NCI-H187 (cell line): ENCODE results near the gene VANGL2.

ENCODE experiments used
- DNase-seq, 2 experiments: peaks; one replicate each; lab custom pipeline; 2025; lab: John Stamatoyannopoulos, UW

The VANGL2 gene

GRCh38 chr1:160405331-160405877 is 5.0 kb downstream of the VANGL2 start:
- DNase-seq = no peak

- DNase-seq = no peak
These were observed 6.0 kb downstream of the VANGL2 start for GRCh38 chr1:160406131-160406968.

- DNase-seq = no peak
These were observed 7.8 kb downstream of the VANGL2 start for GRCh38 chr1:160407839-160408801.

GRCh38 chr1:160408864-160409263 is 8.5 kb downstream of the VANGL2 start:
- DNase-seq = no peak

GRCh38 chr1:160409486-160409885 is 9.1 kb downstream of the VANGL2 start:
- DNase-seq = no peak

GRCh38 chr1:160410406-160411005 is 10.1 kb downstream of the VANGL2 start:
- DNase-seq = peak; percentile 30 to 59

GRCh38 chr1:160411271-160412027 is 11.1 kb downstream of the VANGL2 start:
- no peak for DNase-seq

GRCh38 chr1:160412028-160412362 is 11.6 kb downstream of the VANGL2 start:
- no peak for DNase-seq

GRCh38 chr1:160413716-160414115 is 13.4 kb downstream of the VANGL2 start:
- DNase-seq = no peak

- no peak for DNase-seq
These were observed 14.5 kb downstream of the VANGL2 start for GRCh38 chr1:160414881-160415280.

- DNase-seq = no peak
These were observed 15.4 kb downstream of the VANGL2 start for GRCh38 chr1:160415696-160416290.

GRCh38 chr1:160416369-160416768 is 16.0 kb downstream of the VANGL2 start:
- no peak for DNase-seq

GRCh38 chr1:160418483-160418882 is 18.1 kb downstream of the VANGL2 start:
- no peak for DNase-seq

- no peak for DNase-seq
These were observed 18.9 kb downstream of the VANGL2 start for GRCh38 chr1:160419150-160419837.

- DNase-seq = no peak
These were observed 19.4 kb downstream of the VANGL2 start for GRCh38 chr1:160419838-160420169.

- DNase-seq = no peak
These were observed 20.8 kb downstream of the VANGL2 start for GRCh38 chr1:160420881-160421842.

- no peak for DNase-seq
These were observed 21.5 kb downstream of the VANGL2 start for GRCh38 chr1:160421881-160422280.

GRCh38 chr1:160423966-160424365 is 23.6 kb downstream of the VANGL2 start:
- no peak for DNase-seq

- no peak for DNase-seq
These were observed 25.5 kb downstream of the VANGL2 start for GRCh38 chr1:160425847-160426246.
